Kidney (tissue), 11 donors: Measurements from ENCODE around the gene CBS. TPM values are rescaled to one million over a fixed set of nuclear protein-coding genes. Genes with fewer than 3 reads are reported as not detected.
"Not testable (repeated sequence)": the region's sequence is repeated elsewhere in the genome, so short reads cannot be mapped to it uniquely, and the experiment has no call there.

ENCODE experiments used
- DNase-seq, 5 donors: peaks; one replicate each; pipeline ENCODE4 v3.0.0-alpha.2; 2013 to 2020
- FAIRE-seq: peaks from 2 replicates; lab custom pipeline; 2012; peaks lifted over from hg19 to GRCh38; lab: Jason Lieb, UNC
- H3K27ac ChIP-seq, 2 donors: one replicate each; pipeline ENCODE4 v1.7.0; 2013; ENCODE audit warnings: low read depth in 2 of 2, low read length in 2 of 2, inconsistent platforms in 1 of 2
- H3K27me3 ChIP-seq: one replicate; pipeline ENCODE4 v1.7.1; 2013; ENCODE audit warnings: low read length, inconsistent platforms; ENCODE audit not compliant: control insufficient read depth, insufficient read depth
- H3K36me3 ChIP-seq, 3 donors: one replicate each; pipeline versions ENCODE4 v1.7.0 to v1.7.1; 2013; ENCODE audit warnings: low read length in 3 of 3, control low read depth in 1 of 3, inconsistent platforms in 1 of 3; ENCODE audit not compliant: insufficient read depth in 3 of 3, control insufficient read depth in 2 of 3
- H3K4me1 ChIP-seq, 3 donors: one replicate each; pipeline versions ENCODE4 v1.7.0 to v1.7.1; 2013; ENCODE audit warnings: low read length in 3 of 3, inconsistent platforms in 1 of 3, low read depth in 1 of 3; ENCODE audit not compliant: control insufficient read depth in 2 of 3, insufficient read depth in 2 of 3
- H3K4me3 ChIP-seq, 3 donors: one replicate each; pipeline versions ENCODE4 v1.7.0 to v1.8.1; 2013; ENCODE audit warnings: low read length in 3 of 3, control low read depth in 1 of 3, inconsistent platforms in 1 of 3
- H3K9ac ChIP-seq, 3 donors: one replicate each; pipeline versions ENCODE4 v1.7.0 to v1.7.1; 2013; ENCODE audit warnings: low read length in 3 of 3, control low read depth in 1 of 3, inconsistent platforms in 1 of 3
- H3K9me3 ChIP-seq, 3 donors: one replicate each; pipeline versions ENCODE4 v1.7.0 to v1.7.1; 2013; ENCODE audit warnings: low read length in 3 of 3, control low read depth in 1 of 3, inconsistent platforms in 1 of 3; ENCODE audit not compliant: control insufficient read depth in 2 of 3, insufficient read depth in 1 of 3
- intact Hi-C: fragments of 100-400 bp; cut with DNase I; formaldehyde crosslinking; loops from one replicate; pipeline ENCODE4 v1.11.1; 2022
- polyA plus RNA-seq: library from polyadenylated mRNA; stranded (reverse); fragments of 350-450 nt; fragmentation: Illumina TruSeq; extraction: RNeasy Lipid Tissue Mini Kit (QIAGEN cat#74804); gene quantifications from one replicate; pipeline ENCODE4 v1.2.3, GENCODE V29; 2014; ENCODE audit warnings: low read depth, low replicate concordance; ENCODE audit not compliant: insufficient read depth
- total RNA-seq: library from RNA; stranded (reverse); fragmentation: NEBNext Ultra II Directional; extraction: Animal tissue kit (Norgen Biotek cat#: 25700); gene quantifications from one replicate; pipeline ENCODE4 v1.2.1, GENCODE V29; 2021
- donor health status: control.
- donor health status: control.
- donor health status: DM: yes; HTN: yes; CAD: no.
- donor health status: Normal renal cell carcinoma (clear cell type).

CBS gene
- total and polyA plus RNA-seq, 2 donors from 2014 or later, result 6.4 to 32.1 TPM

GRCh38 chr21:43064265-43064917 lies 11.2 kb downstream of the CBS start:
- H3K4me1 ChIP-seq, H3K9ac ChIP-seq, H3K9me3 ChIP-seq, FAIRE-seq, intact Hi-C loops, DNase-seq, H3K36me3 ChIP-seq, H3K27me3 ChIP-seq, H3K27ac ChIP-seq, H3K4me3 ChIP-seq: not testable (repeated sequence)

- not testable (repeated sequence) for H3K27ac ChIP-seq
These were observed 12.5 kb downstream of the CBS start for GRCh38 chr21:43062955-43063664.

GRCh38 chr21:43053112-43053511 lies 22.5 kb downstream of the CBS start:
- H3K9me3 ChIP-seq, H3K4me3 ChIP-seq, H3K27ac ChIP-seq, H3K9ac ChIP-seq, H3K4me1 ChIP-seq, intact Hi-C loops, FAIRE-seq, DNase-seq, H3K27me3 ChIP-seq, H3K36me3 ChIP-seq: not testable (repeated sequence)

More at GRCh38 chr21:43062955-43063664, 12.5 kb downstream of the CBS start:
- H3K4me1 ChIP-seq, DNase-seq, H3K9me3 ChIP-seq, H3K36me3 ChIP-seq, FAIRE-seq, intact Hi-C loops, H3K9ac ChIP-seq, H3K27me3 ChIP-seq, H3K4me3 ChIP-seq: not testable (repeated sequence)

GRCh38 chr21:43045876-43046821 lies 29.5 kb downstream of the CBS start:
- H3K36me3 ChIP-seq, intact Hi-C loops, H3K27ac ChIP-seq, H3K4me3 ChIP-seq, H3K27me3 ChIP-seq, FAIRE-seq, H3K9me3 ChIP-seq, H3K4me1 ChIP-seq, H3K9ac ChIP-seq: not testable (repeated sequence)
- peak in 3 of 5 donors; percentile 14 to 52 (median 15) for DNase-seq

- H3K4me3 ChIP-seq, H3K27ac ChIP-seq, DNase-seq, H3K36me3 ChIP-seq, H3K9ac ChIP-seq, H3K4me1 ChIP-seq, intact Hi-C loops, H3K9me3 ChIP-seq, H3K27me3 ChIP-seq, FAIRE-seq: not testable (repeated sequence)
These were observed 30.3 kb downstream of the CBS start for GRCh38 chr21:43045165-43045875.

GRCh38 chr21:43044547-43044946 lies 31.1 kb downstream of the CBS start:
- H3K4me1 ChIP-seq, H3K9ac ChIP-seq, FAIRE-seq, H3K36me3 ChIP-seq, H3K27me3 ChIP-seq, H3K9me3 ChIP-seq, H3K4me3 ChIP-seq, DNase-seq, H3K27ac ChIP-seq, intact Hi-C loops: not testable (repeated sequence)

- H3K36me3 ChIP-seq, intact Hi-C loops, H3K9me3 ChIP-seq, H3K9ac ChIP-seq, H3K27me3 ChIP-seq, H3K4me3 ChIP-seq, H3K27ac ChIP-seq, FAIRE-seq, DNase-seq, H3K4me1 ChIP-seq: not testable (repeated sequence)
These were observed 32.3 kb downstream of the CBS start for GRCh38 chr21:43043291-43043690.
